ENCODE results near the gene INTS4.
"Not testable (repeated sequence)": the region's sequence is repeated elsewhere in the genome, so short reads cannot be mapped to it uniquely, and the experiment has no call there.

GRCh38 chr11:78041380-78041719, 46.9 kb upstream of the INTS4 start:
- TF ChIP-seq FOXA1 (IDR thresholded peaks at IDR 0.05); ELF4 (IDR thresholded peaks at IDR 0.05); TARDBP (IDR thresholded peaks at IDR 0.05); SP1 (IDR thresholded peaks at IDR 0.05); NFRKB (IDR thresholded peaks at IDR 0.05); ARNT (IDR thresholded peaks at IDR 0.05); FOXM1 (IDR thresholded peaks at IDR 0.05; ENCODE audit: borderline replicate concordance); CTBP1 (IDR thresholded peaks at IDR 0.05; ENCODE audit: borderline replicate concordance); LEF1 (IDR thresholded peaks at IDR 0.05; ENCODE audit: borderline replicate concordance); L3MBTL2 (conservative IDR thresholded peaks at IDR 0.05); HDGF (IDR thresholded peaks at IDR 0.05; ENCODE audit: borderline replicate concordance); BHLHE40 (IDR thresholded peaks at IDR 0.05; ENCODE audit: borderline replicate concordance); SUZ12 (IDR thresholded peaks at IDR 0.05); PKNOX1 (IDR thresholded peaks at IDR 0.05): not testable (repeated sequence)
